OCI-LY3 (cell line): ENCODE data around the gene MT1H.

ENCODE experiments used
- H2AFZ ChIP-seq: fragments of 200-600, 300-600 bp; shearing (Covaris generic); 2 replicates; pipeline ENCODE4 v1.6.0; 2014; ENCODE audit warnings: antibody characterized with exemption, low read depth, low read length
- H3K27ac ChIP-seq: fragments of 200-600, 300-600 bp; sonication (generic); 2 replicates; pipeline ENCODE4 v1.5.1; 2014; ENCODE audit warnings: mild to moderate bottlenecking, low read length, moderate library complexity, mixed read lengths
- H3K27me3 ChIP-seq: fragments of 200-600, 300-600 bp; sonication (generic); 2 replicates; pipeline ENCODE4 v1.6.1; 2014; ENCODE audit warnings: low read depth, low read length, mixed read lengths
- H3K36me3 ChIP-seq: fragments of 200-600, 300-600 bp; sonication (generic); replicated peaks from 2 replicates; pipeline ENCODE3; 2014; ENCODE audit warnings: low read depth, low read length, mixed read lengths
- H3K4me1 ChIP-seq: fragments of 300-600, 200-600 bp; sonication (generic); 2 replicates; pipeline ENCODE4 v1.6.1; 2014; ENCODE audit warnings: low read length, mixed read lengths
- H3K4me2 ChIP-seq: fragments of 200-600, 300-600 bp; sonication (generic); 2 replicates; pipeline ENCODE4 v1.6.1; 2014; ENCODE audit warnings: low read length, mixed read lengths
- H3K4me3 ChIP-seq: fragments of 300-600, 200-600 bp; sonication (generic); 2 replicates; pipeline ENCODE4 v1.5.1; 2014; ENCODE audit warnings: antibody characterized with exemption, mild to moderate bottlenecking, low read length, moderate library complexity
- H3K79me2 ChIP-seq: fragments of 300-600, 200-600 bp; shearing (Covaris generic); 2 replicates; pipeline ENCODE4 v1.6.1; 2014; ENCODE audit warnings: mild to moderate bottlenecking, low read length, mixed read lengths
- H3K9ac ChIP-seq: fragments of 300-600, 200-600 bp; shearing (Covaris generic); 2 replicates; pipeline ENCODE4 v1.6.0; 2014; ENCODE audit warnings: mild to moderate bottlenecking, low read length, moderate library complexity
- H3K9me3 ChIP-seq: fragments of 200-600, 300-600 bp; shearing (Covaris generic); 2 replicates; pipeline ENCODE4 v1.6.1; 2014; ENCODE audit warnings: low read length, mixed read lengths; ENCODE audit not compliant: insufficient read depth
- H4K20me1 ChIP-seq: fragments of 200-600, 300-600 bp; sonication (generic); 2 replicates; pipeline ENCODE4 v1.6.1; 2016; ENCODE audit warnings: low read length, mixed read lengths; ENCODE audit not compliant: insufficient read depth
- EZH2phosphoT487 ChIP-seq: fragments of 200-600 bp; shearing (Covaris generic); IDR thresholded peaks from 2 replicates; pipeline ENCODE4 v1.6.1; 2018; ENCODE audit warnings: antibody characterized with exemption, mixed run types, low read depth
- TF ChIP-seq, protein P1 (sequence below): fragments of 200-600, 300-600 bp; sonication (generic); IDR thresholded peaks from 2 replicates; pipeline ENCODE4 v1.5.1; 2014; ENCODE audit warnings: antibody characterized with exemption, low read length, low read depth

MT1H gene

DNA sequence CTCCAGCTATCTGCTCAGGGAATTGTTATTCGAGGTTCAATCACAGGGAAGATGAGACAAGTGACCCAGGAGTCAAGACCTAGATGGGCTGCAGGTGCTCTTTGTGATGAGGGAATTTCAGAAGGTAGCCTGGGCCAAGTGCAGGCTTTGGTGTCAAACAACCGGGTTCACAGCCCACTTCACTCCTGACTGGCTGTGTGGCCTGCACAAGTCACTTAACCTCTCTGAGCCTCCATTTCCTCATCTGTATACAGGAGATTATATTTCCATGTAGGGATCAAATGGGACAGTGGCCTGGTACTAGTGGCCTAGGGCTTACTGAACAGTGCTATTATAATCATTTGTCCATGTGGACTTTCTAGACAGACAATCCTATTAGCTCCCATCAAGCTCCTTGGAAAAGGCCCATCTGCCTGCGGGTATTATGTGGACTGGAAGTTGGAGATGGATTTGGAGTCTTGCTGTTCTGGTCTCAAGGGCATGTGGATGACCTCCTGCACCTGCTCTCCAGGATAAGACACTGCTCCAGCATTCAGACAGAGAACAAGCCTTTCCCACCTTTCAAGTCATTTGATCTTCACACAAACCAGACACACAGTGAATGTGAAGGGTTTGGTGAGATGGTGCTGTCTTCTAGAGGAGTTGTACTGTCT is 9.6 kb downstream of the MT1H start:
- Histone ChIP-seq H3K36me3 (no peaks in the 10 kb centered on the region), H3K79me2 (no peaks in the 10 kb centered on the region), H3K27ac (no peak overlapping the region), H3K9ac (no peak overlapping the region), H3K4me1 (peaks cover 14% of the 10 kb centered on the region), H3K4me2 (no peak overlapping the region), H3K9me3 (no peaks in the 10 kb centered on the region), H3K27me3 (peaks cover 3% of the 10 kb centered on the region; the same call in 1 of the 2 replicates), H4K20me1 (no peaks in the 10 kb centered on the region), H2AFZ (no peak overlapping the region), H3K4me3 (no peak overlapping the region)
- TF ChIP-seq, protein P1, sequence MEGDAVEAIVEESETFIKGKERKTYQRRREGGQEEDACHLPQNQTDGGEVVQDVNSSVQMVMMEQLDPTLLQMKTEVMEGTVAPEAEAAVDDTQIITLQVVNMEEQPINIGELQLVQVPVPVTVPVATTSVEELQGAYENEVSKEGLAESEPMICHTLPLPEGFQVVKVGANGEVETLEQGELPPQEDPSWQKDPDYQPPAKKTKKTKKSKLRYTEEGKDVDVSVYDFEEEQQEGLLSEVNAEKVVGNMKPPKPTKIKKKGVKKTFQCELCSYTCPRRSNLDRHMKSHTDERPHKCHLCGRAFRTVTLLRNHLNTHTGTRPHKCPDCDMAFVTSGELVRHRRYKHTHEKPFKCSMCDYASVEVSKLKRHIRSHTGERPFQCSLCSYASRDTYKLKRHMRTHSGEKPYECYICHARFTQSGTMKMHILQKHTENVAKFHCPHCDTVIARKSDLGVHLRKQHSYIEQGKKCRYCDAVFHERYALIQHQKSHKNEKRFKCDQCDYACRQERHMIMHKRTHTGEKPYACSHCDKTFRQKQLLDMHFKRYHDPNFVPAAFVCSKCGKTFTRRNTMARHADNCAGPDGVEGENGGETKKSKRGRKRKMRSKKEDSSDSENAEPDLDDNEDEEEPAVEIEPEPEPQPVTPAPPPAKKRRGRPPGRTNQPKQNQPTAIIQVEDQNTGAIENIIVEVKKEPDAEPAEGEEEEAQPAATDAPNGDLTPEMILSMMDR: no peak
- TF ChIP-seq EZH2phosphoT487: no peak

DNA sequence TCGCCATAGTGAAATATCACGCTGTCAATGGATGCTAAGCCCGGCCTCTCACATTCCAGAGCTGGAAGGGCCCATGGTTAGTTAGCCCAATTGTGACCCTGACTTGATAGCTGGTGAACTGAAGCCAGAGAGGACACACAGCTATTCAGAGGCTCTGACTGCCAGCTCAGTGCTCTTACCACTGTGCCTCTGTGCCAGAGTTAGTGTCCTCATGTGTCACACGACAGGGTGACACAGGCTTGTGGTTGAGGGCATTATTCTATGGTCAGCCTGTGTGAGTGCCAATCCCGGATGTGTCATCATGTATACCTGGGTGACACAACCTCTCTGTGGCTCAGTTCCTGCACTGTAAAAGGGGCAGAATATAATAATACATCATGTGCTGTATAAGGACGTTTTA is 10.2 kb downstream of the MT1H start:
- H3K27ac ChIP-seq: no peak overlapping the region
- no peak overlapping the region for H3K9ac ChIP-seq
- H3K36me3 ChIP-seq: no peaks in the 10 kb centered on the region
- H3K27me3 ChIP-seq: peaks cover 3% of the 10 kb centered on the region; the same call in 1 of the 2 replicates
- no peak overlapping the region for H2AFZ ChIP-seq
- H3K4me1 ChIP-seq: peaks cover 14% of the 10 kb centered on the region
- H3K79me2 ChIP-seq: no peaks in the 10 kb centered on the region
- H3K4me3 ChIP-seq: no peak overlapping the region
- TF ChIP-seq EZH2phosphoT487: no peak
- TF ChIP-seq, protein P1: no peak
- no peak overlapping the region for H3K4me2 ChIP-seq
- no peaks in the 10 kb centered on the region for H3K9me3 ChIP-seq
- no peaks in the 10 kb centered on the region for H4K20me1 ChIP-seq

DNA sequence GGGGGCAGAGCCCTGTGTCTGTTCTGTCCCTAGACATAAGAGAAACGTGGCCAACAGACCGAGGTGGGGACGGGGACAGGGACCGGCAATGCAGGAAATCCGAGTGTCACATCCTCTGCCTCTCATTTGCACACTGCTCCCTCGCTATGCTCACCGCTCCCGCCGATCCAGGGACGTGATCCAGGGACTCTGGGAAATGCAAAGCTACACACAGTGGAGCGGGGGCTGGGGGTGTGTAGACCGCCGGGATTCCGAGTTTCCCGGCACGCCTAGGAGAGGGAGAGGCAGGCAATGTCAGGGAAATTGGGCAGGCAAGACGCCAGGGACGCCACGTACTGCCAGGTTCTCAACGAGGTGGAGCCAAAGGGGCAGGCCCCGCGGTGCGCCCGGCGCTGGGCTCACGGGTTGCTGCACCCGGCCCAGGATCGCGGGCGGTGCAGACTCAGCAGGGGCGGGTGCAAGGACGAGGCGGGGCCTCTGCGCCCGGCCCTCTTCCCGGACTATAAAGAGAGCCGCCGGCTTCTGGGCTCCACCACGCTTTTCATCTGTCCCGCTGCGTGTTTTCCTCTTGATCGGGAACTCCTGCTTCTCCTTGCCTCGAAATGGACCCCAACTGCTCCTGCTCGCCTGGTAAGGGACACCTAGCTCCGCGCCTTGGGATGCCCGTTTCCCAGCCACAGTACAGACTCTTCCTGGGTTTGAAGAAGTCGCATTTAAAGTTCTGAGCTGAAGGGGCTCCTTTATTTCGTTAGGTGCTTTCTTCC is 12.5 kb downstream of the MT1H start, which contains the start of gene MT1X:
Gene MT1X, plus strand, starts transcription at position 532 of the 764 bp plus-strand sequence. Its CDS starts 71 bp downstream, at position 603.
- Histone ChIP-seq H3K27ac (no peak within 1 kb of the TSS), H3K9me3 (no peaks in the 10 kb centered on the region), H3K79me2 (no peaks in the 10 kb centered on the region), H3K9ac (peak within 1 kb of the TSS; percentile 78), H3K4me1 (peaks cover 14% of the 10 kb centered on the region), H3K27me3 (no peaks in the 10 kb centered on the region), H2AFZ (peak within 1 kb of the TSS; percentile 96), H4K20me1 (no peaks in the 10 kb centered on the region), H3K4me3 (peak within 1 kb of the TSS; percentile 94), H3K36me3 (no peaks in the 10 kb centered on the region), H3K4me2 (peak within 1 kb of the TSS; percentile 99)
- TF ChIP-seq EZH2phosphoT487: no peak
- TF ChIP-seq, protein P1: no peak

DNA sequence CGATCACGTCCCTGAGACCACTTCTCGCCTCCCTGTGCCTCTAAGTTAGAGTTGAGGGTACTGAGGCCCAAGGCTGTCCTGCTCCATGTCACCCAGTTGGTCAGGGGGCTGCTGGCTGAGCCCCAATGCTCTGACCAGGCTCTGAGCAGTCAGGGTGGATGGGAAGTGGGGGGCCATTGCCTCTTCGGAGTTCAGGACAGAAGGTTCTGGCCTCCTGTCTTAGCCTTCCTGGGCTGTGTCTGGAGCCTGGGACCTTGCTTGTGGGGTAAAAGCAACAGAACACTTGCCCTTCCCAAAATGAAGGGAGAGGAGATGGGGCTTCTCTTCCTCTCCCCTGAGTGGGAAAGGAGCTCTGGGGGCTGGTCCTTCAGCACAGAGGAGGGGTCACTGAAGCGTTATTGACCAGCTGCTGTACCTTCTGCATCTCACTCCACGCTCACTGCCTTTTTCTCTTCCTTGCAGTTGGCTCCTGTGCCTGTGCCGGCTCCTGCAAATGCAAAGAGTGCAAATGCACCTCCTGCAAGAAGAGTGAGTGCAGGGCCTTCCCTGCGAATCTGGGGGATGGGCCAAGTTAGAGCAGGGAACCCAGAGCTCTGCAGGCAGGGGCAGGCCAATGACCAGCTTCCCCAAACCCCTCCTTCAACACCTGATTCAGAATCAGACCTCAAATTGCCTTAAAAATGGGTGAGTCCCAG is 13.2 kb downstream of the MT1H start:
- peak overlapping the region; percentile 78 for H3K9ac ChIP-seq
- no peaks in the 10 kb centered on the region for H3K27me3 ChIP-seq
- no peaks in the 10 kb centered on the region for H3K9me3 ChIP-seq
- no peaks in the 10 kb centered on the region for H3K79me2 ChIP-seq
- no peaks in the 10 kb centered on the region for H3K36me3 ChIP-seq
- H3K4me3 ChIP-seq: peak overlapping the region; percentile 94
- H3K4me1 ChIP-seq: peaks cover 14% of the 10 kb centered on the region
- H3K4me2 ChIP-seq: peak overlapping the region; percentile 99
- TF ChIP-seq, protein P1: no peak
- no peak for TF ChIP-seq EZH2phosphoT487
- no peaks in the 10 kb centered on the region for H4K20me1 ChIP-seq
- H2AFZ ChIP-seq: peak overlapping the region; percentile 79
- no peak overlapping the region for H3K27ac ChIP-seq
